Renal cortical epithelial cell (primary cell): ENCODE results near the gene GCK. TPM values are rescaled to one million over a fixed set of nuclear protein-coding genes. Genes with fewer than 3 reads are reported as not detected.
"Not testable (repeated sequence)": the region's sequence is repeated elsewhere in the genome, so short reads cannot be mapped to it uniquely, and the experiment has no call there.

ENCODE experiments used
- DNase-seq: peaks from one replicate; pipeline ENCODE4 v3.0.0-alpha.2; 2011; ENCODE audit warnings: low read depth
- total RNA-seq: library from RNA; depleted of rRNA; stranded (reverse); fragments of >200 nt; gene quantifications from 2 replicates; pipeline ENCODE4 v1.2.3, GENCODE V29; 2014

The GCK gene
- total RNA-seq, 1 donor from 2014 or later = 0.10 TPM

- no peak for DNase-seq
Measured at GRCh38 chr7:44201813-44202212, 12.6 kb upstream of the GCK start.

GRCh38 chr7:44200699-44201461 lies 11.6 kb upstream of the GCK start, which contains the start of gene YKT6:
Gene YKT6, plus strand, starts transcription at chr7:44200978. Its CDS starts 158 bp downstream, at chr7:44201136.
- DNase-seq = peak; percentile 90

- not testable (repeated sequence) for DNase-seq
Measured at GRCh38 chr7:44200163-44200562, 10.9 kb upstream of the GCK start.

GRCh38 chr7:44197474-44197873 lies 8.2 kb upstream of the GCK start:
- no peak for DNase-seq

GRCh38 chr7:44196450-44196872 lies 7.2 kb upstream of the GCK start:
- DNase-seq = peak; percentile 49

- DNase-seq = no peak
Measured at GRCh38 chr7:44195889-44196288, 6.7 kb upstream of the GCK start.

GRCh38 chr7:44194562-44195145 lies 5.4 kb upstream of the GCK start:
- DNase-seq = no peak

- DNase-seq = peak; percentile 38
Measured at GRCh38 chr7:44194069-44194468, 4.8 kb upstream of the GCK start.

- no peak for DNase-seq
Measured at GRCh38 chr7:44193011-44193802, 4.0 kb upstream of the GCK start.

- no peak for DNase-seq
Measured at GRCh38 chr7:44191171-44191570, 1.9 kb upstream of the GCK start.

GRCh38 chr7:44189993-44190872 lies 994 bp upstream of the GCK start:
- DNase-seq = no peak

GRCh38 chr7:44188480-44189225 lies 586 bp downstream of the GCK start:
- no peak for DNase-seq

GRCh38 chr7:44187636-44188416 lies 1.4 kb downstream of the GCK start:
- DNase-seq = no peak

- no peak for DNase-seq
Measured at GRCh38 chr7:44186736-44187135, 2.5 kb downstream of the GCK start.

- DNase-seq = no peak
Measured at GRCh38 chr7:44185729-44186128, 3.5 kb downstream of the GCK start.

GRCh38 chr7:44184873-44185446 lies 4.3 kb downstream of the GCK start:
- DNase-seq = no peak

GRCh38 chr7:44184206-44184872 lies 4.9 kb downstream of the GCK start:
- peak; percentile 91 for DNase-seq

- no peak for DNase-seq
Measured at GRCh38 chr7:44183386-44183785, 5.9 kb downstream of the GCK start.

- DNase-seq = no peak
Measured at GRCh38 chr7:44182827-44183226, 6.4 kb downstream of the GCK start.
